Heart left ventricle (tissue), 16 donors: ENCODE data around the gene STC2. TPM values are rescaled to one million over a fixed set of nuclear protein-coding genes. Genes with fewer than 3 reads are reported as not detected.

Source experiments
- ATAC-seq, 4 donors: fragments of 200-7000 bp; cut with Tn5 transposase; one replicate each; pipeline ENCODE4 v1.9.1; 2020 to 2022; ENCODE audit warnings: moderate library complexity in 4 of 4, mild to moderate bottlenecking in 3 of 4, moderate number of reproducible peaks in 1 of 4
- DNase-seq, 5 donors: peaks; one replicate each; pipeline ENCODE4 v3.0.0-alpha.2; 2020
- H3K27ac ChIP-seq, 12 donors: fragments of 200-600 bp; sonication (generic) in 4 of 12; one replicate each; pipeline versions ENCODE4 v1.5.0 to v1.8.0; 2016 to 2022; ENCODE audit warnings: mild to moderate bottlenecking in 2 of 12
- H3K27me3 ChIP-seq, 9 donors: fragments of 200-600 bp; sonication (generic) in 2 of 9; one replicate each; pipeline versions ENCODE4 v1.5.1 to v1.8.0; 2016 to 2022; ENCODE audit warnings: mild to moderate bottlenecking in 3 of 9
- H3K36me3 ChIP-seq, 9 donors: fragments of 200-600 bp; sonication (generic) in 2 of 9; one replicate each; pipeline versions ENCODE4 v1.5.0 to v1.8.0; 2018 to 2022; ENCODE audit warnings: mild to moderate bottlenecking in 2 of 9
- H3K4me1 ChIP-seq, 12 donors: fragments of 200-600 bp; sonication (generic) in 4 of 12; one replicate each; pipeline versions ENCODE4 v1.5.0 to v1.8.0; 2016 to 2022; ENCODE audit warnings: mild to moderate bottlenecking in 3 of 12
- H3K4me3 ChIP-seq, 12 donors: fragments of 200-600 bp; sonication (generic) in 4 of 12; one replicate each; pipeline versions ENCODE4 v1.5.0 to v1.8.0; 2017 to 2022; ENCODE audit warnings: mild to moderate bottlenecking in 9 of 12, moderate library complexity in 4 of 12
- H3K9me3 ChIP-seq, 12 donors: fragments of 200-600 bp; sonication (generic) in 4 of 12; one replicate each; pipeline versions ENCODE4 v1.5.0 to v1.8.0; 2016 to 2022; ENCODE audit warnings: mild to moderate bottlenecking in 1 of 12
- POLR2A ChIP-seq, 2 donors: fragments of 450-650 bp; IDR thresholded peaks; one replicate each; pipeline ENCODE4 v1.6.1; 2017; ENCODE audit warnings: antibody characterized with exemption in 2 of 2, mild to moderate bottlenecking in 2 of 2, moderate library complexity in 2 of 2
- WGBS, 4 donors: extraction: QIAGEN DNeasy Blood & Tissue Kit in 2 of 4; methylation state at CpG; one replicate each; pipeline versions ENCODE4 v1.1.5 to v1.1.7; 2013 to 2018; 5-methylcytosine and 5-hydroxymethylcytosine counted together
- intact Hi-C, 10 donors: fragments of 100-400 bp; cut with DNase I; formaldehyde crosslinking; loops; one replicate each; pipeline versions ENCODE4 v1.11.1 to v1.14.2; 2022
- polyA plus RNA-seq, 2 donors: library from polyadenylated mRNA; stranded (reverse); fragments of 200-250 nt; gene quantifications; one replicate each; pipeline ENCODE4 v1.2.3, GENCODE V29; 2013
- total RNA-seq, 9 donors: library from RNA; depleted of rRNA in 2 of 9; stranded (reverse); fragments of >200 nt in 2 of 9; fragmentation: NEBNext Ultra II Directional in 3 of 9; extraction: Animal tissue kit (Norgen Biotek cat#: 25700) in 3 of 9; gene quantifications; one replicate each; pipeline versions ENCODE4 v1.1.0 to v1.2.4, GENCODE V29; 2016 to 2023
- TF ChIP-seq, protein P1 (sequence below), 12 donors: fragments of 200-600 bp; sonication (generic) in 4 of 12; IDR thresholded peaks; one replicate each; pipeline versions ENCODE4 v1.5.0 to v1.8.0; 2018 to 2022; ENCODE audit warnings: antibody characterized with exemption in 12 of 12, mild to moderate bottlenecking in 5 of 12
- donor health status: ischemic (EF 13 %, LVEDD 7.1; RV severe dilation, severe dysfunction).
- donor health status: healthy with polysubstance abuse.
- donor health status: DM: no; HTN: yes; CAD: no.
- donor health status: DM: no; HTN: no; CAD: no.
- donor health status: ischemic (EF 25% LVEDD 6.9; RV normal size, moderate dysfunction).
- donor health status: ischemic (EF 25% LVEDD 5.7; RV mildly dilated, moderate dysfunction).
- donor health status: healthy.
- donor health status: DM: yes; HTN: yes; CAD: no.
- donor health status: ischemic (EF 35%, LVEDD 5.7; RV mildly dilated, moderate dysfunction).
- donor health status: nonischemic (EF 11% LVEDD 7.7; RV severe dilation, severe dysfunction).
- donor health status: DM: yes; HTN: yes; CAD: no.
- donor health status: PGD.
- donor health status: ischemic (EF 29% LVEDD 5.4; RV normal size, mild dysfunction).
- donor health status: nonischemic (EF 23%, LVEDD 6.1; RV moderate dilation, normal function).

Gene STC2
- total and polyA plus RNA-seq, 11 donors = 3.9 to 15.2 (median 8.6) TPM

DNA sequence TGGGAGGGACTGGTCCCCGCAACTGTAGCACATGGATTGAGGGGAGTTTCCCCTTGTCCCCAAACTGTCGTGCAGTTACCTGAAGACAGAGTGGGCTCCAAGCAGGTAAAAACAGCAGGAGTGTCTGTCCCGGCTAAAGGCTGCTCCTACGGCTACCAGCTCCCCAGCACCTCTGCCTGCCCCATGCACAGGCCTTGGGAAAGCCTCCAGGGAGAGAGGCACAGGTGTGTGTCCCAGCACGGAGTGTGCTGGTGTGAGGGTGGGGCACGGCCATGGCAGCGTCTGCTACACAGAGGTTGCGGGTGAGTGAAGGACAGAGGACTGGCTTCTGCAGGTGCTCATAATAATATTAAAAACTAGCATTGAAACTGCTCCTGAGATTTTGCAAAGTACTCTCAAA lies 30.4 kb downstream of the STC2 start:
- H3K27ac ChIP-seq = no peak overlapping the region
- no peaks in the 10 kb centered on the region for H3K36me3 ChIP-seq
- H3K4me3 ChIP-seq = no peak overlapping the region
- ATAC-seq = no peak
- WGBS, 4 donors = 87 to 95% (median 91%) methylated on average over 8 of the region's 8 CpGs
- DNase-seq = no peak
- H3K9me3 ChIP-seq = no peaks in the 10 kb centered on the region
- peaks cover 0 to 18% (median 0%) of the 10 kb centered on the region in 9 donors for H3K27me3 ChIP-seq
- TF ChIP-seq, protein P1, sequence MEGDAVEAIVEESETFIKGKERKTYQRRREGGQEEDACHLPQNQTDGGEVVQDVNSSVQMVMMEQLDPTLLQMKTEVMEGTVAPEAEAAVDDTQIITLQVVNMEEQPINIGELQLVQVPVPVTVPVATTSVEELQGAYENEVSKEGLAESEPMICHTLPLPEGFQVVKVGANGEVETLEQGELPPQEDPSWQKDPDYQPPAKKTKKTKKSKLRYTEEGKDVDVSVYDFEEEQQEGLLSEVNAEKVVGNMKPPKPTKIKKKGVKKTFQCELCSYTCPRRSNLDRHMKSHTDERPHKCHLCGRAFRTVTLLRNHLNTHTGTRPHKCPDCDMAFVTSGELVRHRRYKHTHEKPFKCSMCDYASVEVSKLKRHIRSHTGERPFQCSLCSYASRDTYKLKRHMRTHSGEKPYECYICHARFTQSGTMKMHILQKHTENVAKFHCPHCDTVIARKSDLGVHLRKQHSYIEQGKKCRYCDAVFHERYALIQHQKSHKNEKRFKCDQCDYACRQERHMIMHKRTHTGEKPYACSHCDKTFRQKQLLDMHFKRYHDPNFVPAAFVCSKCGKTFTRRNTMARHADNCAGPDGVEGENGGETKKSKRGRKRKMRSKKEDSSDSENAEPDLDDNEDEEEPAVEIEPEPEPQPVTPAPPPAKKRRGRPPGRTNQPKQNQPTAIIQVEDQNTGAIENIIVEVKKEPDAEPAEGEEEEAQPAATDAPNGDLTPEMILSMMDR (IDR thresholded peaks at IDR 0.05) = no peak
- TF ChIP-seq POLR2A (IDR thresholded peaks at IDR 0.05) = no peak
- peaks cover 0 to 22% (median 3%) of the 10 kb centered on the region in 12 donors for H3K4me1 ChIP-seq
- intact Hi-C loops = loop anchor here in 5 of 10 donors (1.0 to 10.0 kb wide), 6 partner anchors 31 to 1017 kb away; partner anchors contain the start of gene C5orf47 (in 3 of the 5)

DNA sequence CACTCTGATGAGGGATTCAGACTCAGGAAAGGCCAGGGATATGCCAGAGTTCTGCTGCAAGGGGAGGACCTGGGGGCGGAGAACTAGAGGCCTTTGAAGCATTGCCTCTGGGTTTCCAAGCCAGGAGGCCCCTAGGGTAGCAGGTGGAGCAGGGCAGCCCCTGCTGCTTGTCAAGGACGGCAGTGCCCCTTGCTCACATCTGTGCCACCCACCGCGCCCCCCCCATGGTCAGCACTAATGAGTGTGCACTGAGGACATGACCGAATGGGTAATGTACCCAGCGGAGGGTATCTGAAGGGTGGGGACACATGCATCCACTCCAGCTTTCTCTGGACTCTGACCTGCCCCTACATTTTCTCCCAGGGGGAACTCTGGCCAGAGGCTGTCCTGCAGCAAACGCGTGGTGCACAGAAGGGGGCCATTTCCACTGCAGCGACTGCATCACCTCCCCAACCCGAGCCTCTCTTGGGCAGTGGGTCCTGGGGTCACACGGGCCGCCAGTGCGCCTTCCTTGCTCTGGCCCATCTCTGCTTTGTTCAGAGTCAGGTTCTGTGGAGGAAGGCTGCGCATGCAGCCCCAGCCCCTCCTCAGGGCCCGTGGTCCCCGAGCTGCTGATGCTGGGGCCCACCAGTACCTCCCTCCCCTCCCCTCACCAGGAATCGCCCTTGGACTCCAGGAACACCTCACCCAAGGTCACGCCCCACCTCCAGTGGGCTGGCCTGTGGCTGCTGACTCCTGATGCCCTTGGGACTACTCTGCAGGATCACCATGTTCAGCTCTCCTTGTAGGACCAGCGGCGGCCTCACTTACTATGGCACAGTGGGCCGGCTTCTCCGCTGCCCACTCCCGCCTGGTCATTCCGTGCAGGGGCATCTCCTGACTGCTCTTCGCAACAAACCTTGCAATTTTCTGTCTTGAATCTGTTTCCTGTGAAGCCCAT lies 31.2 kb downstream of the STC2 start:
- H3K27ac ChIP-seq = no peak overlapping the region
- H3K36me3 ChIP-seq = no peaks in the 10 kb centered on the region
- peaks cover 0 to 23% (median 0%) of the 10 kb centered on the region in 9 donors for H3K27me3 ChIP-seq
- intact Hi-C loops = loop anchor here in 5 of 10 donors (5.0 to 10.0 kb wide), 5 partner anchors 200 to 1018 kb away; partner anchors contain the start of gene C5orf47 (in 3 of the 5)
- H3K9me3 ChIP-seq = no peaks in the 10 kb centered on the region
- TF ChIP-seq, protein P1 (IDR thresholded peaks at IDR 0.05) = no peak
- TF ChIP-seq POLR2A (IDR thresholded peaks at IDR 0.05) = no peak
- H3K4me3 ChIP-seq = no peak overlapping the region
- ATAC-seq = peak in 1 of 4 donors; percentile 14
- 87 to 96% (median 89%) methylated on average over 19 to 25 of the region's 25 CpGs for WGBS, 4 donors
- DNase-seq = no peak
- H3K4me1 ChIP-seq = peaks cover 0 to 17% (median 3%) of the 10 kb centered on the region in 12 donors

DNA sequence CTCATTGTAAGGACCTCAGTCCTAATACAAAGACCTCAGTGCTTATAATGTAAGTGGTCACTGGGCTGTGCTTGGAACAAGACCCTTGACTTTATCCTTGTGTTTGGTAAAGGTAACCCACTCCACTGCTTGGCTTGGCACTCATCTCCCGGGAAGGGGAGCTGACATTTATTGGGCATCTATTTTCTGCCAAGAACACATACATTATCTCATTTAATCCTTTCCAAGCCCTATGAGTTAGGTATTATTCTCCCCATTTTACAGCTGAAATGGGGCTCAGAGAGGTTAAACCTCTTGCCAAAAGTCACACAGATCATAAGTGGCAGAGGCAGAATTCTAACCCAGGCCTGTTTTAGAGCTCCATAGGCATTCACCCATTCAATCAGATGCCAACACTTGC lies 32.4 kb downstream of the STC2 start:
- ATAC-seq (no peak), DNase-seq (no peak)
- WGBS, 4 donors = 75 to 92% (median 90%) methylated on average over 1 of the region's 1 CpG
- H3K27me3 ChIP-seq = peaks cover 0 to 23% (median 0%) of the 10 kb centered on the region in 9 donors
- no peaks in the 10 kb centered on the region for H3K9me3 ChIP-seq
- no peak overlapping the region for H3K4me3 ChIP-seq
- intact Hi-C loops = loop anchor here in 7 of 10 donors (1.0 to 10.0 kb wide), 8 partner anchors 35 to 1019 kb away; partner anchors contain the start of gene C5orf47 (in 3 of the 7)
- TF ChIP-seq, protein P1 (IDR thresholded peaks at IDR 0.05) = no peak
- TF ChIP-seq POLR2A (IDR thresholded peaks at IDR 0.05) = no peak
- no peak overlapping the region for H3K27ac ChIP-seq
- H3K4me1 ChIP-seq = peaks cover 0 to 14% (median 3%) of the 10 kb centered on the region in 12 donors
- H3K36me3 ChIP-seq = no peaks in the 10 kb centered on the region
